Left ventricle myocardium superior (tissue), 1 donor: ENCODE measurements around the gene SORD. TPM values are rescaled to one million over a fixed set of nuclear protein-coding genes. Genes with fewer than 3 reads are reported as not detected.

ENCODE experiments used
- ATAC-seq: fragments of 200-7000 bp; cut with Tn5 transposase; one replicate; pipeline ENCODE4 v1.9.1; 2020; ENCODE audit warnings: mild to moderate bottlenecking, moderate library complexity
- DNase-seq: peaks from one replicate; pipeline ENCODE4 v3.0.0-alpha.2; 2020
- intact Hi-C: fragments of 100-400 bp; cut with micrococcal nuclease; formaldehyde crosslinking; loops from one replicate; pipeline ENCODE4 v1.11.0; 2022
- total RNA-seq: library from RNA; stranded (reverse); fragmentation: NEBNext Ultra II Directional; extraction: Animal tissue kit (Norgen Biotek cat#: 25700); gene quantifications from one replicate; pipeline ENCODE4 v1.2.1, GENCODE V29; 2021
- donor health status: DM: no; HTN: yes; CAD: no; lungs with severe emphysema.

Gene SORD
- total RNA-seq, 1 donor from 2014 or later = 13.6 TPM

DNA sequence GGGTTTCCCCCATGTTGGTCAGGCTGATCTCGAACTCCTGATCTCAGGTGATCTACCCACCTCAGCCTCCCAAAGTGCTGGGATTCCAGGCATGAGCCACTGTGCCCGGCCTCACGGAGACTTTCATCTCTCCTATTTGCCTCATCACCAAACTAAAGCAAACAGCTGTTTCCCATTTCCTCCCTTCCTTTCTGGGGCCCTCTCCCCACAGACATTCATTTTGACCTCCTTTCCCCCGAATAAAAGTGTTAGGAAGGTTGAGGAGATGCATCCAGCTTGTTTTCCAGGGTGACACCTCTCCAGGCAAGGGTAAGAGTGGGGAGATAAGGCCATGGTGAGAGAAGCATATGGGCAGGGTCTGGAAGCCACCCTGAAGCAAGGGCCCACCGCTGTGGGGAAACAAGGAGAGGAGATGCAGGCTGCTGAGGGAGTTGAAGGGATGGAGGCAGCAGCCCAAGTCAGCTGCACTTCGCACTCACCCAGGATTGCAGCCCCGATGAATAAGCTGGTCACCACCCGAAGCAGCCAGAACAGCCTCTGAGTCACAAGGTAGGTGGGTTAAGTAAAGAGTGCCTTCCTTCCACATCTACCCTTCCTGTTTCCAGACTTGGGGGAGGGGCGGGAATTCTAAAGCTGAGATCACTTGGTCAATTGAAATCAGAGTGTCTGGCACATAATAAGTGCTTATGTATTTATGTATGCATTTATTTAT, 98.9 kb downstream of the SORD start:
- no peak for ATAC-seq
- intact Hi-C loops = no loop called here

DNA sequence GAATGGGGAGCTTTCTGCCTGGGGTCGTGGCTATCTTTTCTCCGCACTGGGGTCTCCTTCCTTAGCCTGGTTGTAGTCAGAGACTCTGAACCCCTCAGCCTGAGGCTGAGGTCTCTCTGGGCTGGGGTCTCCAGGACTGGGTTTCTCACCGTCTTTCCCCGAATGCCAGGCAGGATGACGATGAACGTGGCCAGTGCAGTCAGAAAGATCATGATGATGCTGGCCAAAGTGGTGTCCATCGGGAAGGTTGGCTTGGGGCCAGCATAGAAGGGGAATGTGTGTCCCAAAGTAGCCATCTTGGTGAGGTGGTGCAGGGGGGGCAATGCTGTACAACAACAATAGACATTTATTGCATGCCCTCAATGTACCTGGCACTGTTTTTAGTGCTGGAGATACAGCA, 99.7 kb downstream of the SORD start:
- intact Hi-C loops = no loop called here
- ATAC-seq (no peak), DNase-seq (no peak)

More for the DNA sequence above, 98.9 kb downstream of the SORD start:
- DNase-seq = no peak

DNA sequence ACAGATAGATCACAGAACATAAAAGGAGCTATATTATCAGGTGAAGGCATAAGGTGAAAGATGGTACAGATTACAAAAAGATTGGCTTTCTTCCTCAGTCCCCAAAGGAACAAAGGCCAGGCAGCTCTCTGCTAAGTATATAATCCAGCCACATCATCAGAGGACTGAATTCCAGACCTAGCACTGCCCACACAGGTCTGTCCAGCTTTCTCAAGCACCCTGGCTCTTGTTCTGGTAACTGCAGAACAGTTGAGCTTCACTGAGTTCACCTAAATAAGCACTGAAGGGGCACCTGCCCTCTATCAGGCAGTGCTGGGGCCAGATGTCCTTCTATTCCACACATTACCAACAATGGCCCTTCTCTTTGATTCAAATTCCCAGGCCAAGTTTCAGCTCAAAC, 100.4 kb downstream of the SORD start:
- ATAC-seq (no peak), DNase-seq (no peak)
- intact Hi-C loops = no loop called here

DNA sequence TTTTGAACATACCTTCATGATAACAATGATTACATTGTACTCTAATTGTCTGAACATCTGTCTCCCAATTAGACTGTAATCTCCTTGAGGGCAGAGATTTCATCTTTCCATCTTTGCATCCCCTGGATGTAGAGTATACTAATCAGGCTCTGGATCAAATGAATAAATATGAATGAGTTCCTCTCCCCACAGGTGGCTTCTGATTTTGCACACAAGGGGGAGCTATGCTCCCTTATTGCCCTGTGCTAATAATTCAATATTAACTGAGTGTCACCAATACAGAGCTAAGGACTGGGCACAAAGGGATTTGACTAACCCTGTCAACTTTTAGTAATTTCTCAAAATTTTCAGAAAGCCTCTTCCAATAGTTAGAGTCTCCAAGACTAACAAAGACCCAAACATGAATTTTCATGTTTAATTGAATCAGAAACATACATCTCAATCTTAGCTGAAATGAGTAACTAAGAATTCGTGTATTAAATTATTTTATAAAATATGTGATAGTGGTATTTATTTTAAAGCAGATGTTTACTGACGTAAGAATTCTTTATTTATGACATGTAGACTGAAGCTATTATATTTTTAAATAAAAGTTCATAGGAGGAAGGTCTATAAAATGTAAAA, 103.7 kb downstream of the SORD start:
- intact Hi-C loops = no loop called here
- ATAC-seq (no peak), DNase-seq (no peak)

Other genes with a start within 250 kb of the SORD start
- not detected for gene TERB2, start 66.5 kb upstream of the SORD start, total RNA-seq
- 0.05 TPM for gene DUOX2, start 91.0 kb downstream of the SORD start, total RNA-seq
- not detected for gene DUOXA2, start 91.1 kb downstream of the SORD start, total RNA-seq
- gene DUOXA1, start 106.7 kb downstream of the SORD start, total RNA-seq = 0.59 TPM
- gene DUOX1, start 106.8 kb downstream of the SORD start, total RNA-seq = 0.50 TPM
- 5.0 TPM for gene SHF, start 164.8 kb downstream of the SORD start, total RNA-seq
- gene SLC28A2, start 229.0 kb downstream of the SORD start, total RNA-seq = not detected